GM19240 (cell line): ENCODE results near the gene DCTN5.
A peak's percentile ranks its signal among the peaks of the same experiment; 100 is the strongest.

Experiments used
- DNase-seq: peaks from one replicate; pipeline ENCODE4 v3.0.0; 2011; ENCODE audit warnings: low spot score; ENCODE audit not compliant: insufficient read length

The DCTN5 gene

DNA sequence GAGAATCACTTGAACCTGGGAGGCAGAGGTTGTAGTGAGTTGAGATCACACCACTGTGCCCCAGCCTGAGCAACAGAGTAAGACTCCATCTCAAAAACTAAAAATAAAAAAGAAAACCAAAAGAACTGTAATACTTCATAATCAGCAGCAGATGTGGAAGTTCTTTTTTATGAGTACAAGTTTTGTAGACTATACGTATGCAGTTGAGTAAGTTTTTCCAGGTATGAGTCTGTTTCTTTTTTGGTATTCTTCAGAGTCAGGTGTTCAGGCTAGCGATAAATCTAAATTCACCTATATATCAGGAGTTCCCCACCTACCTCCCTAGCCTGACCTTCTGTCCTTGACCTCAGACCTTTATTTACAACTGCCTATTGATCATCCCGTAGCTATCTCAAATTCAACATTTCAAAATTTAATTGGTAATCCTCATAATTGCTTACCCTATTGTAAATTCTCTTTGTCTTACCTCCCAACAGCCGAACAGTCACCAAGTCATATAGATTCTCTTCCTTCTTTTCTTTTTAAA, 10.7 kb downstream of the DCTN5 start:
- DNase-seq: no peak

DNA sequence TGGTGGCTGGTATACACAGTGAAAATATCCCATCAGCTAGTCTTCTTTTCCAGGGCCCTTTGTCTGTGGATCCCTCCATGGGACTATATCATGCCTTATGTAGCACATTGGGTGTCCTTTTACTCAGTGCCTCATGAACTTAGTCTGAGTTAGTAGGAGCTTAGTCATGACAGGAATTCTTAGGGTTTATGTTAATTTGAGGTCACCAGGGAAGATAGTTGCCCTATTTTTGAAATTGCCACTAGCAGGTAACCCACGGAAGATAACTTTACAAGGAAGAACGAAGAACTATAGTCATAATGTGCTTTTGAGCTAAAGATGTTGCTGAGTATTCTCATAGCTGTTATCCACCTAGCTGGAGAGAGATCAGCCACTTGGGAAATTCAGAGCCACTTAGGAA, 22.7 kb downstream of the DCTN5 start:
- DNase-seq: no peak

DNA sequence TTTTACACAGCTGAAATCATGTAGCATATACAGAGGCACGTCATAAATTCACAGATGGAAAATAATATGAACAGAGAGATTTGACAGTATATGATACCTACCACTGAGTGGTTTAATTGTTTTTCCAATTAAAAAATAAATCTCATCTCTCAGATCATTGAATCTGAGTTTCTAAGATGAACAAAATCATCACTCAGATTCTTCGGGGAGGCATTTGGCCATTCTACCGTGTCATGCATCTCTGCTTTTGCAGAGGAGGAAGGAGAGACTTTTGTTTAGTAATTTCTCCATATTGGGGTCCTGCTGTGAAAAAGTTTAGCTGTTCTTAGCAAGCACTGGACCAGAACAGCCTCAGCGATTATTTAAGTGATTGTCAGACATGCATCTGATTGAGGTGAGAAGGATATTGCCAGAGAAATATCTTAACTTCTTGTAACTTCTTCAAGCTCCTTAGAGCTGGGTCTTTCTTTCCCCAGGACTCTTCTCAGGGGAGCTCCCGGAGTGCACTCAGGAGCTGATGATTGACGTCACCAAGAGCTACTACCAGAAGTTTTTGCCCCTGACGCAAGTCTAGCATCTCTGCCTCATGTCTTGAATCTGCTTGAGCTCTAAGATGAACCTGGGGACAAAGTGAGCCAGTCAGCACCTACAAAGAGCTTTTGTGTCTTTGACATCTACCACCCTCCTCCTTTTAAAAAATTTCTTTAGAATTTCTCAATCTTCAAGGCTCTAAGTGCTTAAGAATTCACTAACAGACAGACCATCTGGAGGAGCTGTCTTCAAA, 25.5 kb downstream of the DCTN5 start:
- DNase-seq: no peak

DNA sequence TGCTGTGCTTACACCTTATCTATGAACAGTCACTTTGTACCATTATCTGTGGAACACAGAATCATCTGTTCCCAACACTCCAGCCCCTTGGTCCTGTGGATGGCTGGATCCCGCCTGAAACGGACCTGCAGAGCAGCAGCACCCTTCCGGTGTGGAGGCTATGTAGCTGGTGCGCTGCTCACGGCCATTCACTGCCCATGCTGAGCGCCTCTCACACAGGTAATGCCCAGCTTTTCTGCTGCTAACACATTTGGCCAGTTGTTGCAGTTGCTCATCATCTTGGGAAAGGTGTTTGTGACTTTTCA, 26.0 kb downstream of the DCTN5 start:
- no peak for DNase-seq

DNA sequence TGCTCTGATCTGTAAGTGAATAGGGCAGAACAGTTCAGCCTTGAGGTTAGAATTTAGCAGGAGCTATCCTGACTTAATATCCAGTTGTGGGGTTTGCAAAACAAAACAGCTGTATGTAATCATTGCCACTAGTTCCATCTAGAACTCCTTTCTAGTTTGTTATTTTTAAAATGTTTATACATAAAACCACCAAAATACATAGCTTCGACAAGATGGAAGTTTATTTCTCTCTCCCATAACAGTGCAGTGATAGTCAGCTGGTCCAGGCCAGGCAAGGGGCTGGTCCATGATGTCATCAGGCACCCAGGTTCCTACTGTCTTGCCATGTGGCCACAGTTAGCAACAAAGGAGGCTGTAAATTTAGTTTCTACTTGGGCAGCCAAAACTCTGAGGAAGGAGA, 27.0 kb downstream of the DCTN5 start:
- DNase-seq: no peak

DNA sequence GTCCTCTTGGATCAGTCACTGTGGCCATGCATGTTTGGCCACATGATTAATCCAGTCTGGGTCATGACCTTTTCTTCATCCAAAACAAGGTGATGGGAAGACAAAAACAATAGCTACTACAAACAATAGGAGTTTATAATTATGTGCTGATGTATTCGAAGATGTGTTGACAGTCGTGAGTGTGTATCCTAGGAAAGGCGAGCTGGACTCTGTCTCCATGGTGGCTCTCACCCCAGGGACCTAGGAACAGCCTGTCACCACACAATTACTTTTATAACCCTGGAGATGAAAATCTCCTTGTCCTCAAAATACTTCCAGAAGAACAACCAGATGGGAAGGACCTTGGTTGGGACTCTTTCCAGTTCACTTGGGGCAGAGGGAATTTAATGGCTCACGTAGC, 27.6 kb downstream of the DCTN5 start:
- no peak for DNase-seq

DNA sequence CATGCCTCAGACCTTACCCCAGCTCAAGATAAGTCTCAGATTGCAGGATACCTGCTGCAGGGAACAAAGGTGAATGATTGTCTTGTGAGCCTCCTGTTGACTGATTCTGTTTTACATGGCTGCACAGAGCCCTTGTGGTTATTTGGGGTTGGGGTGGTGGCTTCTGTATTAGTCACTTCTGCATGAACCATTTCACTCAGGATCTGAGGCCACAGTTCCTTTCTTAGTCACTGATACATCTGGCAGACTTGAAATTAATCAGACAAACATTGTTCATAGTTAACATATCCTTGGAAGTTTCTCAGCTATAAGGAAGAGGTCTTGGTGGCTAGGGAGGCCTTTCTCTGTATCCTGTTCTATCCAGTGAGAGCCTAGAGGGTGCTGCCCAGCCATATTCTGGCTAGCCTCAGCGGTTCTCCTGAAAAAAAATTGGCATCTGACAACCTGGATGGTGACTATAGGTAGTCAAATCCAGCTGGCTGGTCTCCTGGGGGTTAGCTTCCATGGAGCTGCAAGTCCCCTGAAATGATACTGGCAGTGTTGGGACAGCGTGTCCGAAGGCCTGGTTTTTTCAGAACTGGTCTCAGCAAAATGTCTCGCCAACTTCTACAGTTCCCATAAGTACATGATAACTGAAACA, 29.0 kb downstream of the DCTN5 start:
- peak; percentile 41 for DNase-seq

DNA sequence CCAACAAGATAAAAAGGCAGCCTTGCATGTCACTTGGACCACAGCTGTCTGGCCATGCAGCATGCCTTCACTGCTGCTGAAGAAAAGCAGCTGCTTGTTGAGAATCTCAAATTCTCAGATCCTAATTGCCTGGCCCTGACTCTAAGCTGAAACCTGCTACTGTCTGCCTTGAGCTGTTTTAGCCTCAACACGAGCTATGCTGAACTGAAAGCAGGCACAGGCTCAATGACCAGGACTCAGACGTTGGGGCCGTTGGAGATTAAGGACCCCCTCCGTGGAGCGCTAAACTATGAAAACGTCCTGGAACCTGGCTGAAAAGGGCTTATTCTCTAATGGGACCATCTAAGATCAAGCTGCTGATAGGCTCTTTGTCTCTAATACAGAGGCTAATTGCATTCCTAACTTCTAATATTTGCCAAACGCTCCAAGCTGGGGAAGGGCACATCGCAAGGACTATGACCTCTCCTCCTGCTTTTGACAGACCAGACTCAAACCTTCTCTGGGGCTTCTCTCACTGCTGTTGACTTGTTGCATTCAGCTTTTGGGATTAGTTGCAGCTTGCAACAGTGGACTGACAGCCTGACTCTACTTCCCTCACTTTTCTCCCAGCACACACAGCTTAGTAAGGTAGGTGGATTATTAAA, 32.8 kb downstream of the DCTN5 start:
- no peak for DNase-seq

DNA sequence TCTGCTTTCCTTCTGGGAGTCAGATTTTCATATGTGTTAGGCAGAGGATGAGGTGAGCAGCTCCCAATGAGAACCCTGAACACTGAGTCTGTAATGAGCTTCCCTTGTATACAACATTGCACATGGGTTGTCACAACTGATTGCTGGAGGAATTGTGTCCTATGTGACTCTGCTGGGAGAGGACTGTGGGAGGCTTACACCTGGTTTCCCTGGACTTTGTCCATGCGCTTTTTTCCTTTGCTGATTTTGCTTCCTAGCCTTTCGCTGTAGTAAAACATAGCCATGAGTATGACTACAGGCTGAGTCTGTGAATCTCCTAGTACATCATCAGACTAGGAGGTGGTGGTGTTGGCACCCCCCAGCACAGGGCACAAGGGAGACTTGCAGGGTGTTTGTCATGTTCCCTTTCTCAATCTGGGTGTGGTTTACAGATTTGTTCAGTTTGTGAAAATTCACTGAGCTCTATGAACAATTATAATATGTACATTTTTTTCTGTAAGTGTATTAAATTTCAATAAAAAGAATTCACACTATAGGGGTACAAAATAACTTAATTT, 35.7 kb downstream of the DCTN5 start:
- DNase-seq: no peak

DNA sequence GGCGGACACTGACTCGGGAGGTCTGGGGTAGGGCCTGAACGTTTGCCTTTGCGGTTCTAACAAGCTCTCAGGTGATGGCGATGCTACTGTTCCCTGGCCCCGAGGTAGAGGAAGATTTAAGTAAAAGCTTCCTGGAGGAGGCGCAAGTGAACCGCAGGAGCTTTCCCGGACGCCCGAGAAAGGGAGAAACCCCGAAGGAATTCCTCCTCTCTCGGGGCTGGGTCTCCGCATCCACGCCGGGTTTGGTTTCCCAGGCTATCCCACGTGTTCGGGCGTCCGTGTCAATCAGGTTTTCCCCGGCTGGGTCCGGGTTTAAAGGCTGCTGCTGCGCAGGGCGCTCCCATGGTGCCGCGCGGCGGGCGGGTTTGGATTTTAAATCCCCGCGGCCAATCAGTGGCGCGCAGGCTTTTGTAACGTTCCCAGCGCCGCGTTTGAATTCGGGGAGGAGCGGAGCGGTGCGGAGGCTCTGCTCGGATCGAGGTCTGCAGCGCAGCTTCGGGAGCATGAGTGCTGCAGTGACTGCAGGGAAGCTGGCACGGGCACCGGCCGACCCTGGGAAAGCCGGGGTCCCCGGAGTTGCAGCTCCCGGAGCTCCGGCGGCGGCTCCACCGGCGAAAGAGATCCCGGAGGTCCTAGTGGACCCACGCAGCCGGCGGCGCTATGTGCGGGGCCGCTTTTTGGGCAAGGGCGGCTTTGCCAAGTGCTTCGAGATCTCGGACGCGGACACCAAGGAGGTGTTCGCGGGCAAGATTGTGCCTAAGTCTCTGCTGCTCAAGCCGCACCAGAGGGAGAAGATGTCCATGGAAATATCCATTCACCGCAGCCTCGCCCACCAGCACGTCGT, 37.4 kb downstream of the DCTN5 start, which contains the start of gene PLK1:
Gene PLK1 (plus strand): TSS at position 460 of the 844 bp plus-strand sequence. CDS start 44 bp downstream, at position 504.
- peak; percentile 82 for DNase-seq

DNA sequence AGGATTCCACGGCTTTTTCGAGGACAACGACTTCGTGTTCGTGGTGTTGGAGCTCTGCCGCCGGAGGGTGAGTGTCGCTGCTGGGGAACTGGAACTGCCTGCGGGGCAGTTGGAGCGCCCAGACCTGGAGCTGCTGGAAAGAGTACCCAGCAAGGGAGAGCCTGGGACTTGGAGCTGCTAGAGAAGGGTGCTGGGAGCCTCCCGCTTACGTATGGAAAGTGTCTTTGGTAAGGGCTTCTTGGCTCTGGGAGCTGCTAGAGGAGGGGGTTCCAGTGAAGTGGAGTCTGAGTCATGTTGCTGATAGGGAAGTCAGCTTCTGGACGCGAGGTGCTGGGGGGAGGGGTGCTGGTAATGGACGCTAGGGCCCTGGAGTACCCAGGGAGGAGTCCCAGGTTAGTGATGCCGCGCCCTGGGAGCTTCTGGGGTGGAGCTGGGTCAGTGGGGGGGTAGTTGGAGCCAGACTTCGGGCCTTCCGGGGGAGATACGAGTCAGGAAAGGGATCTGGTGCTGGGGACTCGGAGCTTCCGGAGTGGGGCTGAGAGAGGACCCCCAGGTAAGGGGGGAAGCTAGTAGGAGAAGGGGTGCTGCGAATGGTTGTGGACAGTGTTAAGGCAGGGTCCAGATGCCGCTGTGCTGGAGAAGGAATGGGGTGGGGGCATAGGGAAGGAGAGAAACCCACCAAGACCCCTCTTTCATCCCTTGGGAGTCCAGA, 38.2 kb downstream of the DCTN5 start:
- no peak for DNase-seq

DNA sequence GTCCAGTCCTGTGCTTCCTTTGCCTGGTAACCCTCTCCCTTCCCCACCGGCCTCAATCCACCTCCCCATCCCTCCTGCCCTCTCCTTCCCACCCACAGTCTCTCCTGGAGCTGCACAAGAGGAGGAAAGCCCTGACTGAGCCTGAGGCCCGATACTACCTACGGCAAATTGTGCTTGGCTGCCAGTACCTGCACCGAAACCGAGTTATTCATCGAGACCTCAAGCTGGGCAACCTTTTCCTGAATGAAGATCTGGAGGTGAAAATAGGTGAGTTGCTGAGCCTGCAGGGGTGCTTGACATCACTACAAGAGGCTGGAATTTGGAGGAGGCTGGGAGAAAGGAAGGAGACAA, 38.7 kb downstream of the DCTN5 start:
- DNase-seq: no peak

DNA sequence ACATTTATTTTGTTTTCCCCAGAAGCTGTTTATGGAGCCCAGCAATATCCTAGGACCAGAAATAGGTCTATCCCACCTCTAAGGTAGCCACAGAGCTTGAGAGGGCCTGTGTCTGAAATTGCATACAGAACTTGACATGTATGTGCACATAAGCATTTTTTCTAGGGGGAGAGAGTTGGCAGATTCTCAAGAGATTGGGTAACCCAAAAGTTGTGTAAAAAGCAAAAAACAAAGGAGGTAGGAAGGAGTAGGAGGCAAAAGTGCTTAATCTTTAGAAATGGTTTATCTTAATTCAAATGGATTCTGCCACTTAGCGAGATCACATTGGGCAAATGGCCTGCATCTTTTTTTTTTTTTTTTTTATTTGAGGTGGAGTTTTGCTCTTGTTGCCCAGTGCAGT, 40.9 kb downstream of the DCTN5 start:
- DNase-seq: no peak

DNA sequence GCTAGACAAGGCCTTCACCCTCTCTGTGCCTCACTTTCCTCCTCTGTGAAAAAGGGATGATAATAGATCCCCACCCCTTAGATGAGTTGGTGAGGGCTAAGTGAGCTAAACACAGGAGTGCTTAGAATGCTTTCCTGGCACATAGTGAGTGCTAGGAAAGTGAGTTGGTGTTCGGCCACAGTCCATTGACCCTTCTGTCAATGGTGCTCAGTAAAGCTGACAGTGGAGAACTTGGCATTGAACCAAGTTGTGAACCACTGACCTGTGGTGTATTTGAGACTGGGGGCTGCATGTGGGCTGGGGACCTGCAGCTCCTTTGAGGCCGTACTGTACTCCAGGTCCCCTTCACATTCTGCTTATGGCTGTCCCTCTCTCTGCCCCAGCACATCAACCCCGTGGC, 42.2 kb downstream of the DCTN5 start:
- DNase-seq: no peak

DNA sequence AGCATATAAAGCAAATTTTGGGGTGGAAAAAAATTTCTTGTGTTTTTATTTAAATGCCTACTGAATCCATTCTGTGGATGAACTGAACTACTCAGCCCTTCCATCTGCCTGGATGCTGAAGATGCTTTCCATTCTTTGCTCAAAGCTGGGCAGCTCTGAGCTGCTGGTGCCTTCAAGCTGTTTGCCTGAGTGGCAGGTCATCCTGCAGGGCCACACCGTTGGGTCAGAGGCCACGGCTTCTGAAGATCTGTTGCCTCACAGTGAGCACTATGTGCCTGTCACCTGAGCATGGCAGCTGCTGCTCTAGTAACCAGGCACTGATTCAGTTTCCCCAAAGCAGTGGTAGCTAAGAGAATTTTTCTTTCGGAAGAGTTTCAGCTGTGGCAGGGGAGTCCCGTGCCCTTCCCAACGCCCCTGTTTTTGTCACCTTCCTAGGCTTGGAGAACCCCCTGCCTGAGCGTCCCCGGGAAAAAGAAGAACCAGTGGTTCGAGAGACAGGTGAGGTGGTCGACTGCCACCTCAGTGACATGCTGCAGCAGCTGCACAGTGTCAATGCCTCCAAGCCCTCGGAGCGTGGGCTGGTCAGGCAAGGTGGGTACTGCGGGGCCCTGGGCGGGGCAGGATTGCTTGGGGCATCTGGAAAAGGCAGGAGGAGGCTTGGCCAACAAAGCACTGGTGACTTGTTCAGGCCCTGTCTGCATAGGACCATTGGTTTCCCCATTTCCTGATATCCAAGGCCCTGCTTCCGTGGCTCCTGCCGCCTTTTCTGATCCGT, 46.0 kb downstream of the DCTN5 start:
- DNase-seq: no peak

DNA sequence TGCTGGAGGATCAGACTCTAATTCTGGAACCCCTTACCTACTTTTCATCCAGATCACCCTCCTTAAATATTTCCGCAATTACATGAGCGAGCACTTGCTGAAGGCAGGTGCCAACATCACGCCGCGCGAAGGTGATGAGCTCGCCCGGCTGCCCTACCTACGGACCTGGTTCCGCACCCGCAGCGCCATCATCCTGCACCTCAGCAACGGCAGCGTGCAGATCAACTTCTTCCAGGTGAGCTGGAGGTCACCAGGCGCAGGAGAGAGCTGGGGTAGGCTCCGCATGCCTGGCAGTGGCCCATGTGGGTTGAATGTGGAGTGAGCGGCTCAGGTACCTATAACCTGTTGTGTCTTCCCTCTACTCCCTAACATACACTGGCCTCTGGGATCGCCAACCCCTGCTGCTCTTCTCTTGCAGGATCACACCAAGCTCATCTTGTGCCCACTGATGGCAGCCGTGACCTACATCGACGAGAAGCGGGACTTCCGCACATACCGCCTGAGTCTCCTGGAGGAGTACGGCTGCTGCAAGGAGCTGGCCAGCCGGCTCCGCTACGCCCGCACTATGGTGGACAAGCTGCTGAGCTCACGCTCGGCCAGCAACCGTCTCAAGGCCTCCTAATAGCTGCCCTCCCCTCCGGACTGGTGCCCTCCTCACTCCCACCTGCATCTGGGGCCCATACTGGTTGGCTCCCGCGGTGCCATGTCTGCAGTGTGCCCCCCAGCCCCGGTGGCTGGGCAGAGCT, 48.3 kb downstream of the DCTN5 start:
- DNase-seq: no peak

DNA sequence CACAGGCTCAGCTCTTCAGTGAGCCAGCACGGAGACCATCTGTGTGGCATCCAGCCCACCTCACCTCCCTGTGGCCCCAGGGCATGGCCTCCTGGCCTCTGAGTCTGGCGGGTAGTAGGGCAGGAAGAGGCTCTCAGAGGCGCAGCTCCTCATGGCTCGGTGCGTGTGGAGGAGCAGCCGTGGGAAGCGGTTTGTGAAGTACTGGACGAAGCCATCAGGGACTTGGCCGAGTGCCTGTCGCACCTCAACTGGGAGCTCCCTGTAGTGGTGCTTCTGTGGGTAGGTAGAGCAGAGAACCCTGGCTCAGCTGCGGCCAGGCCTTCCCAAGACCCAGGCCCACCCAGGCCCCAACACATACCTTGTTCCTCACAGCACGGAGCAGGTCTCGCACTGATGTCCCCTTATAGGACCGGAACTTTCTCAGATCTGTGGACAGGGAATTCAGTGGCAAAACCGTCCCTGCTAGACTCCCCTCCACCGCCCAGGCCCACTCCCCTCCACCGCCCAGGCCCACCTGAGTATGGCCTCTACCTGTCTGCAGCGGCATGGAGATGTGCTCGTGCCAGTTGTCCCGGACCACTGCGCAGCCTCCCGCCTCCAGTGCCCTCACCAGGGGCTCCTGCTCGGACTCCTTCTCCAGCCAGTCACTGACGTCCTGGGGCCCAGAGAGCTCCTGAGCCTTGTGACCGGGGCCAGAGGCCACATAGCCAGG, 49.7 kb downstream of the DCTN5 start:
- no peak for DNase-seq

DNA sequence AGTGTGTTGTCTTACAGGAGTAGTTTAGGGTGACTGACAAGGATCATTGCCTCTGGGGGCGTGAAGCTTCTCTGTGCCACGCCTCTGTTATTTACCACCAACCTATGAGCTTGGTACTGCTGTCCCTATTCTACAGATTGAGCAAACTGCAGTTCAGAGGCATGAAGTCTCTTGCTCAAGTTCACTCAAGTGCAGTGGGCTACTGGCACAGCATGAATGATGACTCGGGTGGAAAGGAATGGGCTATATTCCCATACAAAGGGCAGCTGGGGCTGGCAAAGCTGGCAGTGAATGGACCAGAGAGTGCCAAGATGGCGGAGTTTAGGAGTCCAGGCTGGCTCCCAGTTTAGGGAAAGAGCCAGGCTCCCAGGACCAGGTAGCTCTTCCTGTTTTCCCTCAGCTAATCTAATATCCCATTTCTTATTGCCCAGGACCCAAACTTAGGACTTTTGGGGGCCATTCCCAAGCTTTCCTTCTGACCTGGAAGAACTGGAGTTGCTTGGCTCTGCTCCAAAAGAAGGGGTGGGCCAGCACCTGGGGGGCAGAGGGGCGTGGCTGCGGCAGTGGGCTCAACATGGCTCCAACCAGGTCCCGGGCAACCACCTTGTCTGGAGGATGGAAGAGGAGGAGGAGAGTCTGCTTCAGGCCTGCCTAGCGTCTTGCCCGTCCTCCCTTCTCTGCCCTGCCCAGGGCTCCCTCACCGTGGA, 50.4 kb downstream of the DCTN5 start:
- no peak for DNase-seq
